Ishikawa (cell line): ENCODE data around the gene PCGF2.

Experiments used
- CEBPB ChIP-seq: IDR thresholded peaks from 2 replicates; pipeline ENCODE4 v1.6.1; 2012
- CREB1 ChIP-seq: IDR thresholded peaks from 2 replicates; pipeline ENCODE4 v1.6.1; 2012; ENCODE audit warnings: low read depth
- EGR1 ChIP-seq: IDR thresholded peaks from 2 replicates; pipeline ENCODE4 v1.6.1; 2012
- EP300 ChIP-seq: IDR thresholded peaks from 2 replicates; pipeline ENCODE4 v1.6.1; 2012; ENCODE audit warnings: borderline replicate concordance
- FOXM1 ChIP-seq: IDR thresholded peaks from 2 replicates; pipeline ENCODE4 v1.6.1; 2012; ENCODE audit warnings: low read depth, borderline replicate concordance
- MAX ChIP-seq: IDR thresholded peaks from 2 replicates; pipeline ENCODE4 v1.6.1; 2012
- NFIC ChIP-seq: IDR thresholded peaks from 2 replicates; pipeline ENCODE4 v1.6.1; 2012
- RAD21 ChIP-seq: IDR thresholded peaks from 2 replicates; pipeline ENCODE4 v1.6.1; 2012; ENCODE audit warnings: low read depth
- REST ChIP-seq: IDR thresholded peaks from 2 replicates; pipeline ENCODE4 v1.6.1; 2012; ENCODE audit warnings: low read depth, mild to moderate bottlenecking
- TAF1 ChIP-seq: IDR thresholded peaks from 2 replicates; pipeline ENCODE4 v1.6.1; 2012; ENCODE audit warnings: low read depth, mild to moderate bottlenecking
- TCF12 ChIP-seq: IDR thresholded peaks from 2 replicates; pipeline ENCODE4 v1.6.1; 2012; ENCODE audit warnings: low read depth
- TEAD4 ChIP-seq: IDR thresholded peaks from 2 replicates; pipeline ENCODE4 v1.6.1; 2012
- USF1 ChIP-seq: IDR thresholded peaks from 2 replicates; pipeline ENCODE4 v1.6.1; 2012
- YY1 ChIP-seq: IDR thresholded peaks from 2 replicates; pipeline ENCODE4 v1.6.1; 2012; ENCODE audit warnings: low read depth
- ZBTB7A ChIP-seq: IDR thresholded peaks from 2 replicates; pipeline ENCODE4 v1.6.1; 2012; ENCODE audit warnings: low read depth

The PCGF2 gene

GRCh38 chr17:38747463-38748148 is 530 bp downstream of the PCGF2 start:
- TF ChIP-seq TAF1 (no peak), ZBTB7A (peak; percentile 96), YY1 (peak; percentile 74)

GRCh38 chr17:38746849-38747462 is 1.2 kb downstream of the PCGF2 start:
- TF ChIP-seq MAX (no peak), CEBPB (no peak), EGR1 (no peak), EP300 (no peak), CREB1 (no peak), TCF12 (no peak), YY1 (no peak), TEAD4 (no peak), FOXM1 (no peak), RAD21 (no peak)

GRCh38 chr17:38746004-38746848 is 1.9 kb downstream of the PCGF2 start:
- TF ChIP-seq USF1 (no peak), TAF1 (no peak), MAX (no peak), YY1 (no peak), CEBPB (no peak), ZBTB7A (no peak), NFIC (no peak), EGR1 (no peak)

GRCh38 chr17:38745545-38745944 is 2.6 kb downstream of the PCGF2 start:
- no peak for TF ChIP-seq YY1
- peak; percentile 63; the same call in 1 of the 2 replicates for TF ChIP-seq TCF12
- peak; percentile 85 for TF ChIP-seq NFIC
- no peak for TF ChIP-seq RAD21
- no peak for TF ChIP-seq FOXM1
- no peak for TF ChIP-seq REST
- TF ChIP-seq CEBPB, result no peak
- TF ChIP-seq CREB1, result no peak
- peak; percentile 73 for TF ChIP-seq MAX
- TF ChIP-seq TEAD4, result no peak
- TF ChIP-seq TAF1, result no peak
- peak; percentile 38; the same call in 1 of the 2 replicates for TF ChIP-seq EP300
- TF ChIP-seq ZBTB7A, result no peak
- no peak for TF ChIP-seq EGR1
- TF ChIP-seq USF1, result 0 out of 2 replicates have a peak, but pooled peaks have one; percentile 22

GRCh38 chr17:38743556-38744171 is 4.5 kb downstream of the PCGF2 start:
- TF ChIP-seq EP300 (no peak), FOXM1 (no peak), CEBPB (no peak), USF1 (no peak), EGR1 (no peak), NFIC (no peak), RAD21 (no peak), ZBTB7A (no peak), REST (no peak), TEAD4 (no peak), CREB1 (no peak), YY1 (no peak)
